Smooth muscle cell of the coronary artery (primary cell): ENCODE data around the gene ZAR1. TPM values are rescaled to one million over a fixed set of nuclear protein-coding genes. Genes with fewer than 3 reads are reported as not detected.

Source experiments
- total RNA-seq: library from RNA; depleted of rRNA; stranded (reverse); fragments of >200 nt; gene quantifications from 2 replicates; pipeline ENCODE4 v1.2.3, GENCODE V29; 2014; ENCODE audit warnings: low replicate concordance

Gene ZAR1
- total RNA-seq, result not detected in 2 replicates

GRCh38 chr4:48490012-48490679 lies at the start of gene ZAR1:
TSS of gene ZAR1 (plus strand) at chr4:48490252. CDS start at chr4:48490292, 40 bp downstream.

GRCh38 chr4:48483006-48483776 lies 6.9 kb upstream of the ZAR1 start, which contains the start of gene SLC10A4:
TSS of gene SLC10A4 (plus strand) at chr4:48483343. CDS start at chr4:48483562, 219 bp downstream.

Other genes with a start within 250 kb of the ZAR1 start
- 0.38 and 0.94 TPM in 2 replicates for gene TEC, start 220.4 kb upstream of the ZAR1 start, total RNA-seq
- 9.5 and 16.2 TPM in 2 replicates for gene SLAIN2, start 148.7 kb upstream of the ZAR1 start, total RNA-seq
- not detected in 2 replicates for gene SLC10A4, start 6.9 kb upstream of the ZAR1 start, total RNA-seq